B cell (primary cell): ENCODE data around the gene KRT80. TPM values are rescaled to one million over a fixed set of nuclear protein-coding genes. Genes with fewer than 3 reads are reported as not detected.

Experiments
- ATAC-seq: fragments of 200-7000 bp; cut with Tn5 transposase; one replicate; pipeline ENCODE4 v1.10.0; 2021; ENCODE audit warnings: low read depth, mild to moderate bottlenecking, moderate number of reproducible peaks, moderate library complexity
- CTCF ChIA-PET: fragments of 350-600 bp; sonication (Branson Sonifier 250); formaldehyde crosslinking; loops from one replicate; lab custom pipeline; 2021; ENCODE audit warnings: antibody characterized with exemption, inconsistent platforms; lab: Charles Lee
- POLR2A ChIA-PET: fragments of 350-600 bp; sonication (Branson Sonifier 250); formaldehyde crosslinking; loops from one replicate; lab custom pipeline; 2021; ENCODE audit warnings: antibody characterized with exemption; lab: Charles Lee
- DNase-seq: peaks from one replicate; pipeline ENCODE4 v3.0.0; 2013
- H2AFZ ChIP-seq: 2 replicates; pipeline ENCODE4 v1.6.1; 2012; ENCODE audit warnings: mild to moderate bottlenecking, low read depth, low read length; ENCODE audit not compliant: insufficient read depth, poor library complexity, severe bottlenecking
- H3K27ac ChIP-seq, 2 donors: 1 replicate in 1 of 2; 2 replicates in 1 of 2; pipeline ENCODE4 v1.5.1; 2012 to 2013; ENCODE audit warnings: low read length in 2 of 2, mild to moderate bottlenecking in 2 of 2, moderate library complexity in 1 of 2
- H3K27me3 ChIP-seq, 4 experiments: fragments of 200-600 bp in 1 of 4; sonication (generic) in 1 of 4; replicated peaks in 1 of 4; 1 replicate in 2 of 4; 2 replicates in 2 of 4; pipeline versions ENCODE4 v1.6.1 to v1.7.0; 2013 to 2016; ENCODE audit warnings: low read length in 3 of 4, mild to moderate bottlenecking in 2 of 4, mixed read lengths in 1 of 4, moderate library complexity in 1 of 4; ENCODE audit not compliant: insufficient read depth in 4 of 4, control insufficient read depth in 3 of 4; ENCODE audit errors: control extremely low read depth in 1 of 4
- H3K36me3 ChIP-seq, 2 experiments: replicated peaks in 1 of 2; 1 replicate in 1 of 2; 2 replicates in 1 of 2; pipeline versions ENCODE4 v1.6.1 to v1.7.1; 2013; ENCODE audit warnings: low read length in 1 of 2; ENCODE audit not compliant: insufficient read depth in 2 of 2, control insufficient read depth in 1 of 2; ENCODE audit errors: control extremely low read depth in 1 of 2, extremely low read depth in 1 of 2
- H3K4me1 ChIP-seq, 2 donors: fragments of 200-600 bp in 1 of 2; sonication (generic) in 1 of 2; 1 replicate in 1 of 2; 2 replicates in 1 of 2; pipeline versions ENCODE4 v1.5.1 to v1.6.1; 2013 to 2017; ENCODE audit warnings: low read length in 2 of 2; ENCODE audit not compliant: control insufficient read depth in 2 of 2, insufficient read depth in 2 of 2
- H3K4me2 ChIP-seq: replicated peaks from 2 replicates; pipeline ENCODE3; 2012; ENCODE audit warnings: mild to moderate bottlenecking, low read depth, low read length; ENCODE audit not compliant: poor library complexity, severe bottlenecking
- H3K4me3 ChIP-seq, 5 experiments: fragments of 200-600 bp in 1 of 5; sonication (generic) in 1 of 5; 1 replicate in 3 of 5; 2 replicates in 2 of 5; pipeline versions ENCODE4 v1.5.1 to v1.7.0; 2011 to 2016; ENCODE audit warnings: low read length in 4 of 5, mild to moderate bottlenecking in 4 of 5, low read depth in 2 of 5, control low read depth in 1 of 5, moderate library complexity in 1 of 5; ENCODE audit not compliant: insufficient read depth in 1 of 5; ENCODE audit errors: control extremely low read depth in 1 of 5, extremely low read depth in 1 of 5
- H3K79me2 ChIP-seq: fragments of 200-600 bp; sonication (generic); one replicate; pipeline ENCODE4 v1.6.0; 2016; ENCODE audit warnings: low read length; ENCODE audit not compliant: control insufficient read depth, insufficient read depth
- H3K9ac ChIP-seq: fragments of 200-600 bp; sonication (generic); 2 replicates; pipeline ENCODE4 v1.6.1; 2017; ENCODE audit warnings: mild to moderate bottlenecking, low read length, moderate library complexity
- H3K9me3 ChIP-seq, 3 donors: one replicate each; pipeline versions ENCODE4 v1.6.1 to v1.7.1; 2013; ENCODE audit warnings: low read length in 2 of 3; ENCODE audit not compliant: control insufficient read depth in 2 of 3, insufficient read depth in 1 of 3; ENCODE audit errors: control extremely low read depth in 1 of 3
- H4K20me1 ChIP-seq: 2 replicates; pipeline ENCODE4 v1.6.0; 2012; ENCODE audit warnings: mild to moderate bottlenecking, low read length; ENCODE audit not compliant: insufficient read depth, control insufficient read depth, poor library complexity, severe bottlenecking
- H3K27ac Mint-ChIP-seq: one replicate; pipeline ENCODE4 v1.8.0; 2021; ENCODE audit warnings: mixed read lengths
- H3K27me3 Mint-ChIP-seq: one replicate; pipeline ENCODE4 v1.8.0; 2021; ENCODE audit warnings: mixed read lengths
- H3K4me1 Mint-ChIP-seq: one replicate; pipeline ENCODE4 v1.8.0; 2021; ENCODE audit warnings: mixed read lengths
- H3K4me3 Mint-ChIP-seq: one replicate; pipeline ENCODE4 v1.8.0; 2021; ENCODE audit warnings: mixed read lengths
- H3K9me3 Mint-ChIP-seq: one replicate; pipeline ENCODE4 v1.8.0; 2022; ENCODE audit warnings: mixed read lengths; ENCODE audit not compliant: insufficient read depth
- CTCF ChIP-seq: fragments of 200-600 bp; IDR thresholded peaks from one replicate; pipeline ENCODE4 v1.8.0; 2022; ENCODE audit warnings: antibody characterized with exemption, mild to moderate bottlenecking
- EZH2 ChIP-seq: IDR thresholded peaks from 2 replicates; pipeline ENCODE4 v1.6.1; 2012; ENCODE audit warnings: borderline replicate concordance, low read depth, mild to moderate bottlenecking, moderate library complexity, low read length; ENCODE audit not compliant: insufficient read depth, poor library complexity, severe bottlenecking
- WGBS: methylation state at CpG from one replicate; pipeline ENCODE4 v1.1.5; 2013; ENCODE audit warnings: missing lambda C conversion rate; ENCODE audit not compliant: insufficient coverage; 5-methylcytosine and 5-hydroxymethylcytosine counted together
- intact Hi-C: fragments of 100-400 bp; cut with micrococcal nuclease; formaldehyde crosslinking; loops from one replicate; pipeline ENCODE4 v1.10.0; 2022
- polyA plus RNA-seq: library from polyadenylated mRNA; depleted of rRNA; stranded (reverse); fragments of >200 nt; gene quantifications from 2 replicates; pipeline ENCODE4 v1.2.3, GENCODE V29; 2012
- total RNA-seq, 2 donors: library from RNA; stranded (reverse); fragments of 120-200 nt in 1 of 2; gene quantifications; 1 replicate in 1 of 2; 2 replicates in 1 of 2; pipeline versions ENCODE4 v1.2.3 to v1.2.4, GENCODE V29; 2013 to 2022

The KRT80 gene
- total and polyA plus RNA-seq, 2 donors (not counting 1 experiment from before 2014, with no cell fraction given) = not detected

- POLR2A ChIA-PET = no interaction called here
- CTCF ChIA-PET = no interaction called here
- no peaks in the 10 kb centered on the region for H3K9me3 Mint-ChIP-seq
- peaks cover 0 to 7% (median 0%) of the 10 kb centered on the region in 4 experiments for H3K27me3 ChIP-seq
- no peak overlapping the region for H3K4me3 Mint-ChIP-seq
- no peaks in the 10 kb centered on the region for H4K20me1 ChIP-seq
- H3K27me3 Mint-ChIP-seq = peaks cover 27% of the 10 kb centered on the region
- TF ChIP-seq EZH2 (no peak), CTCF (no peak)
- 52% methylated on average over 2 of the region's 3 CpGs for WGBS
- H3K4me1 ChIP-seq = no peaks in the 10 kb centered on the region
- no peak overlapping the region for H3K4me3 ChIP-seq
- DNase-seq = no peak
- H3K4me2 ChIP-seq = no peak overlapping the region
- no peak overlapping the region for H2AFZ ChIP-seq
- H3K9ac ChIP-seq = no peak overlapping the region
- no peak for ATAC-seq
- H3K27ac ChIP-seq = no peak overlapping the region
- H3K79me2 ChIP-seq = no peaks in the 10 kb centered on the region
- no peaks in the 10 kb centered on the region for H3K36me3 ChIP-seq
- intact Hi-C loops = no loop called here
- no peaks in the 10 kb centered on the region for H3K9me3 ChIP-seq
- peaks cover 5% of the 10 kb centered on the region for H3K4me1 Mint-ChIP-seq
- no peak overlapping the region for H3K27ac Mint-ChIP-seq
Measured at GRCh38 chr12:52201451-52201839, 9.6 kb upstream of the KRT80 start.

- no peak for ATAC-seq
- DNase-seq = no peak
- intact Hi-C loops = no loop called here
- H4K20me1 ChIP-seq = no peaks in the 10 kb centered on the region
- no peak overlapping the region for H3K27ac Mint-ChIP-seq
- H3K4me1 ChIP-seq = no peaks in the 10 kb centered on the region
- no peaks in the 10 kb centered on the region for H3K36me3 ChIP-seq
- H3K79me2 ChIP-seq = no peaks in the 10 kb centered on the region
- no peaks in the 10 kb centered on the region for H3K9me3 ChIP-seq
- H3K4me2 ChIP-seq = no peak overlapping the region
- 95% methylated on average over 11 of the region's 15 CpGs for whole genome bisulfite sequencing
- POLR2A ChIA-PET = no interaction called here
- H3K9me3 Mint-ChIP-seq = no peaks in the 10 kb centered on the region
- CTCF ChIA-PET = no interaction called here
- H3K4me3 ChIP-seq = no peak overlapping the region
- peaks cover 5% of the 10 kb centered on the region for H3K4me1 Mint-ChIP-seq
- H2AFZ ChIP-seq = no peak overlapping the region
- TF ChIP-seq EZH2 = no peak
- TF ChIP-seq CTCF = no peak
- H3K9ac ChIP-seq = no peak overlapping the region
- H3K27ac ChIP-seq = no peak overlapping the region
- H3K27me3 ChIP-seq = peaks cover 0 to 7% (median 0%) of the 10 kb centered on the region in 4 experiments
- peaks cover 26% of the 10 kb centered on the region for H3K27me3 Mint-ChIP-seq
- no peak overlapping the region for H3K4me3 Mint-ChIP-seq
Measured at GRCh38 chr12:52200781-52201450, 9.1 kb upstream of the KRT80 start.
